Osteocyte (in vitro differentiated cells): ENCODE measurements around the gene TFF2. TPM values are rescaled to one million over a fixed set of nuclear protein-coding genes. Genes with fewer than 3 reads are reported as not detected.

ENCODE experiments used
- DNase-seq: peaks from one replicate; pipeline ENCODE4 v3.0.0; 2021; ENCODE audit warnings: mixed read lengths; ENCODE audit not compliant: unreplicated experiment; ENCODE audit errors: extremely low spot score
- H3K27ac Mint-ChIP-seq: one replicate; pipeline ENCODE4 v1.8.0; 2021; ENCODE audit warnings: mild to moderate bottlenecking, mixed read lengths; ENCODE audit not compliant: unreplicated experiment
- H3K27me3 Mint-ChIP-seq: one replicate; pipeline ENCODE4 v1.8.0; 2021; ENCODE audit warnings: mixed read lengths; ENCODE audit not compliant: unreplicated experiment
- H3K36me3 Mint-ChIP-seq: one replicate; pipeline ENCODE4 v1.8.0; 2021; ENCODE audit warnings: mixed read lengths; ENCODE audit not compliant: unreplicated experiment
- H3K4me1 Mint-ChIP-seq: one replicate; pipeline ENCODE4 v1.8.0; 2021; ENCODE audit warnings: mixed read lengths; ENCODE audit not compliant: unreplicated experiment
- H3K4me3 Mint-ChIP-seq: one replicate; pipeline ENCODE4 v1.8.0; 2021; ENCODE audit warnings: mild to moderate bottlenecking, moderate library complexity, mixed read lengths; ENCODE audit not compliant: unreplicated experiment
- H3K9me3 Mint-ChIP-seq: one replicate; pipeline ENCODE4 v1.8.0; 2021; ENCODE audit warnings: mixed read lengths; ENCODE audit not compliant: unreplicated experiment
- CTCF ChIP-seq: fragments of 200-600 bp; sonication (generic); IDR thresholded peaks from 2 replicates; pipeline ENCODE4 v1.5.0; 2021; ENCODE audit warnings: antibody characterized with exemption, mild to moderate bottlenecking, moderate library complexity
- total RNA-seq: library from RNA; stranded (reverse); gene quantifications from 2 replicates; pipeline ENCODE4 v1.2.1, GENCODE V29; 2021

Gene TFF2
- total RNA-seq, 1 donor from 2014 or later, result not detected

- Mint-ChIP-seq H3K36me3 (no peaks in the 10 kb centered on the region), H3K9me3 (no peaks in the 10 kb centered on the region), H3K4me1 (peaks cover 35% of the 10 kb centered on the region), H3K27me3 (peaks cover 27% of the 10 kb centered on the region), H3K27ac (no peak overlapping the region), H3K4me3 (peak overlapping the region; percentile 18)
- no peak for DNase-seq
- no peak for TF ChIP-seq CTCF
Measured at GRCh38 chr21:42388740-42389448, 38.1 kb upstream of the TFF2 start.

- H3K27ac Mint-ChIP-seq, result no peak overlapping the region
- H3K4me1 Mint-ChIP-seq, result peaks cover 30% of the 10 kb centered on the region
- no peaks in the 10 kb centered on the region for H3K9me3 Mint-ChIP-seq
- no peak for TF ChIP-seq CTCF
- DNase-seq, result no peak
- H3K4me3 Mint-ChIP-seq, result no peak overlapping the region
- peaks cover 27% of the 10 kb centered on the region for H3K27me3 Mint-ChIP-seq
- H3K36me3 Mint-ChIP-seq, result no peaks in the 10 kb centered on the region
Measured at GRCh38 chr21:42387843-42388340, 37.1 kb upstream of the TFF2 start.

GRCh38 chr21:42387164-42387563, 36.4 kb upstream of the TFF2 start:
- Mint-ChIP-seq H3K27ac (no peak overlapping the region), H3K36me3 (peaks cover 2% of the 10 kb centered on the region), H3K4me1 (peaks cover 23% of the 10 kb centered on the region), H3K27me3 (peaks cover 27% of the 10 kb centered on the region), H3K9me3 (peaks cover 3% of the 10 kb centered on the region), H3K4me3 (no peak overlapping the region)
- no peak for TF ChIP-seq CTCF
- no peak for DNase-seq

GRCh38 chr21:42386034-42386591, 35.3 kb upstream of the TFF2 start:
- Mint-ChIP-seq H3K9me3 (peaks cover 10% of the 10 kb centered on the region), H3K4me1 (peaks cover 18% of the 10 kb centered on the region), H3K27ac (no peak overlapping the region), H3K4me3 (no peak overlapping the region), H3K36me3 (peaks cover 2% of the 10 kb centered on the region), H3K27me3 (peaks cover 25% of the 10 kb centered on the region)
- no peak for TF ChIP-seq CTCF
- DNase-seq, result no peak

- Mint-ChIP-seq H3K4me3 (no peak overlapping the region), H3K36me3 (peaks cover 2% of the 10 kb centered on the region), H3K4me1 (peaks cover 15% of the 10 kb centered on the region), H3K9me3 (peaks cover 10% of the 10 kb centered on the region), H3K27me3 (peaks cover 23% of the 10 kb centered on the region), H3K27ac (no peak overlapping the region)
- no peak for TF ChIP-seq CTCF
- DNase-seq, result no peak
Measured at GRCh38 chr21:42385619-42386018, 34.8 kb upstream of the TFF2 start.
